Stimulated activated memory B cell treated with anti-CD40 and anti-IgM and Interleukin-4, amounts not matched to agents 10 μg/mL and 1 μg/mL and 100 μg/mL, for 72 hours (primary cell): ENCODE data around the gene BYSL.
"Not testable (repeated sequence)": the region's sequence is repeated elsewhere in the genome, so short reads cannot be mapped to it uniquely, and the experiment has no call there.

ENCODE experiments used
- ATAC-seq: fragments of 150-1000 bp; cut with Tn5 transposase; 2 replicates; pipeline ENCODE4 v1.10.0; 2021
- H3K27ac Mint-ChIP-seq: one replicate; pipeline ENCODE4 v1.8.0; 2022; ENCODE audit warnings: mild to moderate bottlenecking, mixed read lengths
- H3K27me3 Mint-ChIP-seq: one replicate; pipeline ENCODE4 v1.8.0; 2022; ENCODE audit warnings: mixed read lengths
- H3K36me3 Mint-ChIP-seq: one replicate; pipeline ENCODE4 v1.8.0; 2022; ENCODE audit warnings: mixed read lengths
- H3K4me1 Mint-ChIP-seq: one replicate; pipeline ENCODE4 v1.8.0; 2022; ENCODE audit warnings: mixed read lengths
- H3K4me3 Mint-ChIP-seq: one replicate; pipeline ENCODE4 v1.8.0; 2022; ENCODE audit warnings: mild to moderate bottlenecking, moderate library complexity, mixed read lengths
- H3K9me3 Mint-ChIP-seq: one replicate; pipeline ENCODE4 v1.8.0; 2022; ENCODE audit warnings: mixed read lengths

The BYSL gene

GRCh38 chr6:41935685-41936072 is 14.4 kb downstream of the BYSL start:
- Mint-ChIP-seq H3K36me3 (peaks cover 39% of the 10 kb centered on the region), H3K9me3 (no peaks in the 10 kb centered on the region), H3K27ac (peak overlapping the region; percentile 68), H3K27me3 (no peaks in the 10 kb centered on the region), H3K4me1 (peaks cover 77% of the 10 kb centered on the region), H3K4me3 (no peak overlapping the region)
- ATAC-seq, result no peak

GRCh38 chr6:41936073-41936837 is 15.0 kb downstream of the BYSL start:
- H3K9me3 Mint-ChIP-seq, result no peaks in the 10 kb centered on the region
- peak overlapping the region; percentile 43 for H3K4me3 Mint-ChIP-seq
- peak overlapping the region; percentile 68 for H3K27ac Mint-ChIP-seq
- H3K4me1 Mint-ChIP-seq, result peaks cover 78% of the 10 kb centered on the region
- H3K27me3 Mint-ChIP-seq, result no peaks in the 10 kb centered on the region
- peaks cover 34% of the 10 kb centered on the region for H3K36me3 Mint-ChIP-seq
- ATAC-seq, result peak; percentile 79

GRCh38 chr6:41937472-41937860 is 16.2 kb downstream of the BYSL start:
- Mint-ChIP-seq H3K27me3 (no peaks in the 10 kb centered on the region), H3K36me3 (peaks cover 23% of the 10 kb centered on the region), H3K4me3 (no peak overlapping the region), H3K4me1 (peaks cover 78% of the 10 kb centered on the region), H3K9me3 (no peaks in the 10 kb centered on the region), H3K27ac (peak overlapping the region; percentile 68)
- ATAC-seq, result no peak

- Mint-ChIP-seq H3K36me3 (peaks cover 18% of the 10 kb centered on the region), H3K27me3 (no peaks in the 10 kb centered on the region), H3K9me3 (no peaks in the 10 kb centered on the region), H3K27ac (peak overlapping the region; percentile 68), H3K4me1 (peaks cover 75% of the 10 kb centered on the region), H3K4me3 (no peak overlapping the region)
- no peak for ATAC-seq
Observed at GRCh38 chr6:41937861-41938574, 16.7 kb downstream of the BYSL start.

- Mint-ChIP-seq H3K36me3 (peaks cover 15% of the 10 kb centered on the region), H3K27ac (peak overlapping the region; percentile 68), H3K4me3 (peak overlapping the region; percentile 95), H3K9me3 (no peaks in the 10 kb centered on the region), H3K4me1 (peaks cover 72% of the 10 kb centered on the region), H3K27me3 (no peaks in the 10 kb centered on the region)
- ATAC-seq, result no peak
Observed at GRCh38 chr6:41938590-41939175, 17.4 kb downstream of the BYSL start.

GRCh38 chr6:41939176-41939847 is 18.0 kb downstream of the BYSL start:
- Mint-ChIP-seq H3K4me3 (peak overlapping the region; percentile 95), H3K27me3 (no peaks in the 10 kb centered on the region), H3K4me1 (peaks cover 70% of the 10 kb centered on the region), H3K27ac (peak overlapping the region; percentile 68), H3K9me3 (no peaks in the 10 kb centered on the region), H3K36me3 (peaks cover 13% of the 10 kb centered on the region)
- no peak for ATAC-seq

GRCh38 chr6:41939848-41940758 is 18.8 kb downstream of the BYSL start:
- Mint-ChIP-seq H3K27ac (peak overlapping the region; percentile 68), H3K36me3 (peaks cover 6% of the 10 kb centered on the region), H3K4me3 (peak overlapping the region; percentile 95)

GRCh38 chr6:41940759-41941279 is 19.5 kb downstream of the BYSL start:
- no peaks in the 10 kb centered on the region for H3K27me3 Mint-ChIP-seq
- no peaks in the 10 kb centered on the region for H3K9me3 Mint-ChIP-seq
- ATAC-seq, result peak; percentile 14
- H3K27ac Mint-ChIP-seq, result peak overlapping the region; percentile 68
- peaks cover 6% of the 10 kb centered on the region for H3K36me3 Mint-ChIP-seq
- H3K4me1 Mint-ChIP-seq, result peaks cover 55% of the 10 kb centered on the region
- H3K4me3 Mint-ChIP-seq, result peak overlapping the region; percentile 95

More at GRCh38 chr6:41939848-41940758, 18.8 kb downstream of the BYSL start:
- no peaks in the 10 kb centered on the region for H3K27me3 Mint-ChIP-seq
- peaks cover 62% of the 10 kb centered on the region for H3K4me1 Mint-ChIP-seq
- H3K9me3 Mint-ChIP-seq, result no peaks in the 10 kb centered on the region
- no peak for ATAC-seq

- Mint-ChIP-seq H3K4me3 (peak within 1 kb of the TSS; percentile 95), H3K27me3 (no peaks in the 10 kb centered on the region)
Observed at GRCh38 chr6:41941280-41942066, 20.2 kb downstream of the BYSL start, which contains the start of gene CCND3. TSS of gene CCND3 (minus strand) at chr6:41941808. CDS start at chr6:41941649, 159 bp downstream.

GRCh38 chr6:41942067-41942851 is 21.0 kb downstream of the BYSL start:
- ATAC-seq, result no peak
- peak overlapping the region; percentile 68 for H3K27ac Mint-ChIP-seq
- H3K4me1 Mint-ChIP-seq, result peaks cover 41% of the 10 kb centered on the region

More at GRCh38 chr6:41941280-41942066, 20.2 kb downstream of the BYSL start, which contains the start of gene CCND3:
- ATAC-seq, result peak; percentile 97
- Mint-ChIP-seq H3K9me3 (no peaks in the 10 kb centered on the region), H3K27ac (peak within 1 kb of the TSS; percentile 68), H3K36me3 (peaks cover 2% of the 10 kb centered on the region), H3K4me1 (peaks cover 48% of the 10 kb centered on the region)

GRCh38 chr6:41942882-41943281 is 21.6 kb downstream of the BYSL start:
- H3K9me3 Mint-ChIP-seq, H3K4me3 Mint-ChIP-seq, H3K27me3 Mint-ChIP-seq, ATAC-seq, H3K27ac Mint-ChIP-seq, H3K36me3 Mint-ChIP-seq: not testable (repeated sequence)
- H3K4me1 Mint-ChIP-seq, result peaks cover 41% of the 10 kb centered on the region

More at GRCh38 chr6:41942067-41942851, 21.0 kb downstream of the BYSL start:
- H3K27me3 Mint-ChIP-seq, result no peaks in the 10 kb centered on the region
- peaks cover under 1% of the 10 kb centered on the region for H3K36me3 Mint-ChIP-seq
- H3K9me3 Mint-ChIP-seq, result no peaks in the 10 kb centered on the region
- H3K4me3 Mint-ChIP-seq, result peak overlapping the region; percentile 95

- H3K27me3 Mint-ChIP-seq, result no peaks in the 10 kb centered on the region
- peaks cover 11% of the 10 kb centered on the region for H3K36me3 Mint-ChIP-seq
- ATAC-seq, result no peak
- H3K9me3 Mint-ChIP-seq, result no peaks in the 10 kb centered on the region
- no peak overlapping the region for H3K4me3 Mint-ChIP-seq
- H3K4me1 Mint-ChIP-seq, result peaks cover 40% of the 10 kb centered on the region
- H3K27ac Mint-ChIP-seq, result no peak overlapping the region
Observed at GRCh38 chr6:41943456-41943855, 22.2 kb downstream of the BYSL start.
